K562 (cell line): ENCODE data around the gene LGI4. TPM values are rescaled to one million over a fixed set of nuclear protein-coding genes. Genes with fewer than 3 reads are reported as not detected.

Experiments used
- FOXK2 ChIP-seq, 2 experiments: fragments of 450-650 bp; IDR thresholded peaks in 1 of 2; conservative IDR thresholded peaks in 1 of 2; 2 replicates each; pipeline ENCODE4 v1.6.1; 2016; ENCODE audit warnings: low read depth in 2 of 2, mild to moderate bottlenecking in 1 of 2
- SRF ChIP-seq, 2 experiments: fragments of 250-450, 450-650 bp in 1 of 2; sonication (Bioruptor Pico) in 1 of 2; sonication (generic) in 1 of 2; formaldehyde crosslinking; IDR thresholded peaks; 2 replicates each; pipeline versions ENCODE4 v1.5.0 to v1.5.1; 2020 to 2022; ENCODE audit warnings: mild to moderate bottlenecking in 1 of 2, missing genetic modification reagents in 1 of 2
- ZKSCAN1 ChIP-seq: fragments of 150-350 bp; IDR thresholded peaks from 2 replicates; pipeline ENCODE4 v1.6.1; 2016; ENCODE audit warnings: low read depth, low read length
- polyA plus RNA-seq, 8 experiments: library from polyadenylated mRNA; depleted of rRNA in 4 of 8; stranded (reverse) in 5 of 8; unstranded in 3 of 8; fragments of >200 nt; fragmentation: Nextera tagmentation in 2 of 8; fragmentation: Illumina TruSeq in 1 of 8; extraction: Ambion mirVana in 2 of 8; extraction: Trizol in 1 of 8; gene quantifications; 2 replicates each; pipeline versions ENCODE4 v1.2.1 to v1.2.3, GENCODE V29; 2011 to 2014; ENCODE audit warnings: inconsistent platforms in 1 of 8, missing spikeins in 1 of 8
- total RNA-seq, 7 experiments: library from RNA; depleted of rRNA in 6 of 7; stranded (reverse); fragments of >200 nt in 6 of 7; fragmentation: Illumina TruSeq in 2 of 7; extraction: Trizol in 2 of 7; gene quantifications; 2 replicates each; pipeline versions ENCODE4 v1.2.1 to v1.2.3, GENCODE V29; 2011 to 2021; ENCODE audit warnings: low replicate concordance in 1 of 7
- TF ChIP-seq, protein P1 (sequence below): fragments of 450-650 bp; IDR thresholded peaks from 2 replicates; pipeline ENCODE4 v1.6.1; 2016; ENCODE audit warnings: mild to moderate bottlenecking, moderate library complexity
- TF ChIP-seq, protein P2 (sequence below): sonication (generic); formaldehyde crosslinking; IDR thresholded peaks from 2 replicates; pipeline ENCODE4 v1.9.0; 2022; ENCODE audit warnings: mild to moderate bottlenecking, missing genetic modification reagents
- TF ChIP-seq, protein P3 (sequence below), 3 experiments: fragments of 200-800 bp in 1 of 3; sonication (Bioruptor generic) in 1 of 3; sonication (generic) in 1 of 3; formaldehyde crosslinking in 1 of 3; IDR thresholded peaks; 2 replicates each; pipeline versions ENCODE4 v1.6.1 to v1.8.0; 2016 to 2022; ENCODE audit warnings: mild to moderate bottlenecking in 2 of 3, missing compliant biosample characterization in 2 of 3, missing genetic modification characterization in 2 of 3, missing genetic modification reagents in 1 of 3
- TF ChIP-seq, protein P4 (sequence below): sonication (generic); formaldehyde crosslinking; IDR thresholded peaks from 2 replicates; pipeline ENCODE4 v1.8.1; 2023; ENCODE audit warnings: mild to moderate bottlenecking, missing genetic modification reagents, moderate library complexity
- TF ChIP-seq, protein P5 (sequence below), 2 experiments: fragments of 450-650 bp in 1 of 2; sonication (generic) in 1 of 2; formaldehyde crosslinking in 1 of 2; IDR thresholded peaks in 1 of 2; conservative IDR thresholded peaks in 1 of 2; 2 replicates each; pipeline versions ENCODE4 v1.6.1 to v1.8.1; 2016 to 2023; ENCODE audit warnings: mild to moderate bottlenecking in 2 of 2, moderate library complexity in 2 of 2, inconsistent platforms in 1 of 2, missing genetic modification reagents in 1 of 2

Gene LGI4
- total and polyA plus RNA-seq, 9 of the 15 experiments (the other 6 are each of a cell fraction or from before 2014, with no cell fraction given), result 0.14 to 0.30 (median 0.24) TPM; not detected in 4

DNA sequence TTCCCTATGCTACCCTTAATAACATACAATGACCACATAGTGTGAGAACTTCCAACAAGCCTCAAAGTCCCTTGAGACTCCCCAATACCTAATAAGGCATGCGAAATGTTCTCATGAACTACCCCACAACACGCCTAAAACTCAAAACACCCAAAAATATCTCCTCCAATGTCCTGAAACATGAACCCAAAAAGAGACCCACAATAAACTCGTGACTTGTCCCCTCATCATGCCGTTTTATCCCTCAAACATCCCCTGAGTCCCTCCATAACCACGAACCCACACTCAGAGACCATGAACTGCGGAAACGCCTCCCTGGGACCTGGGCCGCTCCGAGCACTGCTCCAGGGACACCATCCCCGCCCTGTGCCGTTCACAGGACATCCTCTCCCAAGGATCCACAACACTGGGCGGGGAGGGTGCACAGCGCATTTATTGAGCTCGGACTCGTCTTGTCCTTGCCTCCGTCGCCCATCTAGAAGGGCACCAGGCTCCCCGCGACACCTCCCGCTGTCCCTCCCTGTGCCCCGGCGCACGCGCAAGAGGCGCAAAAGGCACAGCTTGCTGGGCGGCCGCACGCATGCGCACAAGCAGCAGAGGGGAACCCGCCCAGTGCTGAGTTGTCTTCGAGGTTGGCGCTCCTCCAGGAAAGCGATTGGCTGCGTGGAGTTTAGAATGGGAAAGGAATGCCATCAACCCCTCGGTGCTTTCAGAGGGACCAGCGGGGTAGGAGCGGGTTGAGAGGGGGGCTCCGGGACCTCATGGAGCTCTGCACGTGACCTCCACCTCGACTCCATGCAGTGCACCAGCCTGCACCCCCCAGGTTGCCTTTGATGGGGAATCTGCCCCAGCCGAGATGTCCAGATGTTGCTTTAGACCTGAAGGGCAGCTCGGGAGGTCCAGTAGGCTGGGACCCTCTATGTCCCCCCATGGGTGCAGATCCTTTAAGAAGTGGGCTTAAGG lies 10.5 kb downstream of the LGI4 start (continued):
- TF ChIP-seq, protein P1, sequence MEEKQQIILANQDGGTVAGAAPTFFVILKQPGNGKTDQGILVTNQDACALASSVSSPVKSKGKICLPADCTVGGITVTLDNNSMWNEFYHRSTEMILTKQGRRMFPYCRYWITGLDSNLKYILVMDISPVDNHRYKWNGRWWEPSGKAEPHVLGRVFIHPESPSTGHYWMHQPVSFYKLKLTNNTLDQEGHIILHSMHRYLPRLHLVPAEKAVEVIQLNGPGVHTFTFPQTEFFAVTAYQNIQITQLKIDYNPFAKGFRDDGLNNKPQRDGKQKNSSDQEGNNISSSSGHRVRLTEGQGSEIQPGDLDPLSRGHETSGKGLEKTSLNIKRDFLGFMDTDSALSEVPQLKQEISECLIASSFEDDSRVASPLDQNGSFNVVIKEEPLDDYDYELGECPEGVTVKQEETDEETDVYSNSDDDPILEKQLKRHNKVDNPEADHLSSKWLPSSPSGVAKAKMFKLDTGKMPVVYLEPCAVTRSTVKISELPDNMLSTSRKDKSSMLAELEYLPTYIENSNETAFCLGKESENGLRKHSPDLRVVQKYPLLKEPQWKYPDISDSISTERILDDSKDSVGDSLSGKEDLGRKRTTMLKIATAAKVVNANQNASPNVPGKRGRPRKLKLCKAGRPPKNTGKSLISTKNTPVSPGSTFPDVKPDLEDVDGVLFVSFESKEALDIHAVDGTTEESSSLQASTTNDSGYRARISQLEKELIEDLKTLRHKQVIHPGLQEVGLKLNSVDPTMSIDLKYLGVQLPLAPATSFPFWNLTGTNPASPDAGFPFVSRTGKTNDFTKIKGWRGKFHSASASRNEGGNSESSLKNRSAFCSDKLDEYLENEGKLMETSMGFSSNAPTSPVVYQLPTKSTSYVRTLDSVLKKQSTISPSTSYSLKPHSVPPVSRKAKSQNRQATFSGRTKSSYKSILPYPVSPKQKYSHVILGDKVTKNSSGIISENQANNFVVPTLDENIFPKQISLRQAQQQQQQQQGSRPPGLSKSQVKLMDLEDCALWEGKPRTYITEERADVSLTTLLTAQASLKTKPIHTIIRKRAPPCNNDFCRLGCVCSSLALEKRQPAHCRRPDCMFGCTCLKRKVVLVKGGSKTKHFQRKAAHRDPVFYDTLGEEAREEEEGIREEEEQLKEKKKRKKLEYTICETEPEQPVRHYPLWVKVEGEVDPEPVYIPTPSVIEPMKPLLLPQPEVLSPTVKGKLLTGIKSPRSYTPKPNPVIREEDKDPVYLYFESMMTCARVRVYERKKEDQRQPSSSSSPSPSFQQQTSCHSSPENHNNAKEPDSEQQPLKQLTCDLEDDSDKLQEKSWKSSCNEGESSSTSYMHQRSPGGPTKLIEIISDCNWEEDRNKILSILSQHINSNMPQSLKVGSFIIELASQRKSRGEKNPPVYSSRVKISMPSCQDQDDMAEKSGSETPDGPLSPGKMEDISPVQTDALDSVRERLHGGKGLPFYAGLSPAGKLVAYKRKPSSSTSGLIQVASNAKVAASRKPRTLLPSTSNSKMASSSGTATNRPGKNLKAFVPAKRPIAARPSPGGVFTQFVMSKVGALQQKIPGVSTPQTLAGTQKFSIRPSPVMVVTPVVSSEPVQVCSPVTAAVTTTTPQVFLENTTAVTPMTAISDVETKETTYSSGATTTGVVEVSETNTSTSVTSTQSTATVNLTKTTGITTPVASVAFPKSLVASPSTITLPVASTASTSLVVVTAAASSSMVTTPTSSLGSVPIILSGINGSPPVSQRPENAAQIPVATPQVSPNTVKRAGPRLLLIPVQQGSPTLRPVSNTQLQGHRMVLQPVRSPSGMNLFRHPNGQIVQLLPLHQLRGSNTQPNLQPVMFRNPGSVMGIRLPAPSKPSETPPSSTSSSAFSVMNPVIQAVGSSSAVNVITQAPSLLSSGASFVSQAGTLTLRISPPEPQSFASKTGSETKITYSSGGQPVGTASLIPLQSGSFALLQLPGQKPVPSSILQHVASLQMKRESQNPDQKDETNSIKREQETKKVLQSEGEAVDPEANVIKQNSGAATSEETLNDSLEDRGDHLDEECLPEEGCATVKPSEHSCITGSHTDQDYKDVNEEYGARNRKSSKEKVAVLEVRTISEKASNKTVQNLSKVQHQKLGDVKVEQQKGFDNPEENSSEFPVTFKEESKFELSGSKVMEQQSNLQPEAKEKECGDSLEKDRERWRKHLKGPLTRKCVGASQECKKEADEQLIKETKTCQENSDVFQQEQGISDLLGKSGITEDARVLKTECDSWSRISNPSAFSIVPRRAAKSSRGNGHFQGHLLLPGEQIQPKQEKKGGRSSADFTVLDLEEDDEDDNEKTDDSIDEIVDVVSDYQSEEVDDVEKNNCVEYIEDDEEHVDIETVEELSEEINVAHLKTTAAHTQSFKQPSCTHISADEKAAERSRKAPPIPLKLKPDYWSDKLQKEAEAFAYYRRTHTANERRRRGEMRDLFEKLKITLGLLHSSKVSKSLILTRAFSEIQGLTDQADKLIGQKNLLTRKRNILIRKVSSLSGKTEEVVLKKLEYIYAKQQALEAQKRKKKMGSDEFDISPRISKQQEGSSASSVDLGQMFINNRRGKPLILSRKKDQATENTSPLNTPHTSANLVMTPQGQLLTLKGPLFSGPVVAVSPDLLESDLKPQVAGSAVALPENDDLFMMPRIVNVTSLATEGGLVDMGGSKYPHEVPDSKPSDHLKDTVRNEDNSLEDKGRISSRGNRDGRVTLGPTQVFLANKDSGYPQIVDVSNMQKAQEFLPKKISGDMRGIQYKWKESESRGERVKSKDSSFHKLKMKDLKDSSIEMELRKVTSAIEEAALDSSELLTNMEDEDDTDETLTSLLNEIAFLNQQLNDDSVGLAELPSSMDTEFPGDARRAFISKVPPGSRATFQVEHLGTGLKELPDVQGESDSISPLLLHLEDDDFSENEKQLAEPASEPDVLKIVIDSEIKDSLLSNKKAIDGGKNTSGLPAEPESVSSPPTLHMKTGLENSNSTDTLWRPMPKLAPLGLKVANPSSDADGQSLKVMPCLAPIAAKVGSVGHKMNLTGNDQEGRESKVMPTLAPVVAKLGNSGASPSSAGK, result peak; percentile 97
- TF ChIP-seq, protein P2, sequence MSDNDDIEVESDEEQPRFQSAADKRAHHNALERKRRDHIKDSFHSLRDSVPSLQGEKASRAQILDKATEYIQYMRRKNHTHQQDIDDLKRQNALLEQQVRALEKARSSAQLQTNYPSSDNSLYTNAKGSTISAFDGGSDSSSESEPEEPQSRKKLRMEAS (CRISPR knock-in tag), result peak; percentile 69
- 0 out of 2 replicates have a peak, but pooled peaks have one; percentile 9 for TF ChIP-seq ZKSCAN1
- TF ChIP-seq FOXK2 (conservative IDR thresholded peaks at IDR 0.05 in 1 of 2, IDR thresholded peaks at IDR 0.05 in 1 of 2; ENCODE audit: low read depth in 2 of 2), result peak in 1 of 2 experiments; percentile 44; a peak in 2 of 4 replicates
- TF ChIP-seq, protein P3, sequence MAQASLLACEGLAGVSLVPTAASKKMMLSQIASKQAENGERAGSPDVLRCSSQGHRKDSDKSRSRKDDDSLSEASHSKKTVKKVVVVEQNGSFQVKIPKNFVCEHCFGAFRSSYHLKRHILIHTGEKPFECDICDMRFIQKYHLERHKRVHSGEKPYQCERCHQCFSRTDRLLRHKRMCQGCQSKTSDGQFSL (CRISPR knock-in tag; IDR thresholded peaks at IDR 0.05), result peak; percentile 92
- TF ChIP-seq, protein P3 (tag; IDR thresholded peaks at IDR 0.05), result no peak
- TF ChIP-seq, protein P4, sequence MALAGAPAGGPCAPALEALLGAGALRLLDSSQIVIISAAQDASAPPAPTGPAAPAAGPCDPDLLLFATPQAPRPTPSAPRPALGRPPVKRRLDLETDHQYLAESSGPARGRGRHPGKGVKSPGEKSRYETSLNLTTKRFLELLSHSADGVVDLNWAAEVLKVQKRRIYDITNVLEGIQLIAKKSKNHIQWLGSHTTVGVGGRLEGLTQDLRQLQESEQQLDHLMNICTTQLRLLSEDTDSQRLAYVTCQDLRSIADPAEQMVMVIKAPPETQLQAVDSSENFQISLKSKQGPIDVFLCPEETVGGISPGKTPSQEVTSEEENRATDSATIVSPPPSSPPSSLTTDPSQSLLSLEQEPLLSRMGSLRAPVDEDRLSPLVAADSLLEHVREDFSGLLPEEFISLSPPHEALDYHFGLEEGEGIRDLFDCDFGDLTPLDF (CRISPR knock-in tag), result peak; percentile 48; the same call in 1 of the 2 replicates
- peak in 1 of 2 experiments; percentile 40; a peak in 2 of 4 replicates for TF ChIP-seq SRF (CRISPR knock-in tag; IDR thresholded peaks at IDR 0.05)
- TF ChIP-seq, protein P5, sequence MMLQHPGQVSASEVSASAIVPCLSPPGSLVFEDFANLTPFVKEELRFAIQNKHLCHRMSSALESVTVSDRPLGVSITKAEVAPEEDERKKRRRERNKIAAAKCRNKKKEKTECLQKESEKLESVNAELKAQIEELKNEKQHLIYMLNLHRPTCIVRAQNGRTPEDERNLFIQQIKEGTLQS (IDR thresholded peaks at IDR 0.05), result no peak
- TF ChIP-seq, protein P5 (CRISPR knock-in tag; conservative IDR thresholded peaks at IDR 0.05), result peak; percentile 55; the same call in 1 of the 2 replicates
